GM23248 (cell line): ENCODE measurements around the gene TRIM17. TPM values are rescaled to one million over a fixed set of nuclear protein-coding genes. Genes with fewer than 3 reads are reported as not detected.

ENCODE experiments used
- DNase-seq: peaks from one replicate; pipeline ENCODE4 v3.0.0-alpha.2; 2015
- H2AFZ ChIP-seq: fragments of 200-600 bp; sonication (generic); 2 replicates; pipeline ENCODE4 v1.6.1; 2016; ENCODE audit warnings: antibody characterized with exemption
- H3F3A ChIP-seq: fragments of 200-600 bp; sonication (generic); 2 replicates; pipeline ENCODE4 v1.6.1; 2016; ENCODE audit warnings: mild to moderate bottlenecking, antibody characterized with exemption, mixed run types; ENCODE audit not compliant: insufficient read depth
- H3K27ac ChIP-seq: fragments of 200-600 bp; sonication (generic); 2 replicates; pipeline ENCODE4 v1.5.1; 2016; ENCODE audit warnings: mild to moderate bottlenecking
- H3K27me3 ChIP-seq: fragments of 200-600 bp; sonication (generic); replicated peaks from 2 replicates; pipeline ENCODE4 v1.6.1; 2016; ENCODE audit warnings: mild to moderate bottlenecking; ENCODE audit not compliant: insufficient read depth
- H3K36me3 ChIP-seq: fragments of 200-600 bp; sonication (generic); 2 replicates; pipeline ENCODE4 v1.6.1; 2016; ENCODE audit warnings: low read depth, mild to moderate bottlenecking
- H3K4me1 ChIP-seq: fragments of 200-600 bp; sonication (generic); 2 replicates; pipeline ENCODE4 v1.6.1; 2016; ENCODE audit warnings: mild to moderate bottlenecking; ENCODE audit not compliant: insufficient read depth
- H3K4me2 ChIP-seq: fragments of 200-600 bp; sonication (generic); one replicate; pipeline ENCODE4 v1.6.1; 2016; ENCODE audit warnings: mild to moderate bottlenecking; ENCODE audit not compliant: unreplicated experiment
- H3K4me3 ChIP-seq: fragments of 200-600 bp; sonication (generic); 2 replicates; pipeline ENCODE4 v1.5.1; 2016; ENCODE audit warnings: mild to moderate bottlenecking
- H3K79me2 ChIP-seq: fragments of 200-600 bp; sonication (generic); 2 replicates; pipeline ENCODE4 v1.6.1; 2016; ENCODE audit warnings: mild to moderate bottlenecking; ENCODE audit not compliant: insufficient read depth
- H3K9ac ChIP-seq: fragments of 200-600 bp; sonication (generic); 2 replicates; pipeline ENCODE4 v1.6.1; 2016; ENCODE audit warnings: mild to moderate bottlenecking
- H3K9me2 ChIP-seq: fragments of 200-600 bp; sonication (generic); 2 replicates; pipeline ENCODE4 v1.6.1; 2016; ENCODE audit warnings: mixed run types, mild to moderate bottlenecking, moderate library complexity; ENCODE audit not compliant: insufficient read depth
- H3K9me3 ChIP-seq: fragments of 200-600 bp; sonication (generic); one replicate; pipeline ENCODE4 v1.6.1; 2017; ENCODE audit warnings: low read depth
- H4K20me1 ChIP-seq: fragments of 200-600 bp; sonication (generic); 2 replicates; pipeline ENCODE4 v1.6.0; 2016; ENCODE audit not compliant: insufficient read depth
- EZH2 ChIP-seq: fragments of 200-600 bp; sonication (generic); IDR thresholded peaks from 2 replicates; pipeline ENCODE4 v1.6.1; 2018; ENCODE audit warnings: antibody characterized with exemption, mild to moderate bottlenecking; ENCODE audit not compliant: insufficient read depth, poor library complexity, severe bottlenecking
- EZH2phosphoT487 ChIP-seq: fragments of 200-600 bp; sonication (generic); IDR thresholded peaks from 2 replicates; pipeline ENCODE4 v1.6.1; 2018; ENCODE audit warnings: antibody characterized with exemption, moderate library complexity, mild to moderate bottlenecking, low read depth; ENCODE audit not compliant: insufficient read depth
- WGBS, 2 experiments: methylation state at CpG; one replicate each; pipeline ENCODE4 v1.1.6; 2015 to 2017; ENCODE audit warnings: low lambda C conversion rate in 2 of 2, low coverage in 1 of 2; ENCODE audit errors: missing lambda C conversion rate in 2 of 2; 5-methylcytosine and 5-hydroxymethylcytosine counted together
- in situ Hi-C: fragments of 300-500 bp; cut with MboI; formaldehyde crosslinking; loops from 2 replicates; pipeline ENCODE4 v1.15.0; 2020
- polyA plus RNA-seq: library from polyadenylated mRNA; unstranded; fragments of >200 nt; fragmentation: Nextera tagmentation; extraction: Ambion mirVana; gene quantifications from 2 replicates; pipeline ENCODE4 v1.2.1, GENCODE V29; 2016
- total RNA-seq: library from RNA; depleted of rRNA; stranded (reverse); fragments of >200 nt; shearing (Covaris generic); gene quantifications from 2 replicates; pipeline ENCODE4 v1.2.3, GENCODE V29; 2014

TRIM17 gene
- total and polyA plus RNA-seq, 2 experiments from 2014 or later, result 0.26 TPM; not detected in 1

GRCh38 chr1:228403231-228403631 is 13.4 kb downstream of the TRIM17 start:
- no peak for DNase-seq
- no peaks in the 10 kb centered on the region for H3K9me3 ChIP-seq
- H3K4me3 ChIP-seq, result no peak overlapping the region
- no peaks in the 10 kb centered on the region for H3K27me3 ChIP-seq
- no peak overlapping the region for H2AFZ ChIP-seq
- no peaks in the 10 kb centered on the region for H3F3A ChIP-seq
- H3K9ac ChIP-seq, result no peak overlapping the region
- no peak for TF ChIP-seq EZH2phosphoT487
- TF ChIP-seq EZH2, result no peak
- WGBS, 2 experiments, result 81 to 86% methylated on average over 9 of the region's 9 CpGs
- H3K27ac ChIP-seq, result no peak overlapping the region
- in situ Hi-C loops, result no loop called here
- no peaks in the 10 kb centered on the region for H3K36me3 ChIP-seq
- H3K79me2 ChIP-seq, result peaks cover 84% of the 10 kb centered on the region
- H3K4me2 ChIP-seq, result no peak overlapping the region
- 0 out of 2 replicates have a peak, but pooled peaks cover 7% of the 10 kb centered on the region for H4K20me1 ChIP-seq
- H3K9me2 ChIP-seq, result no peaks in the 10 kb centered on the region
- peaks cover 17% of the 10 kb centered on the region for H3K4me1 ChIP-seq

DNA sequence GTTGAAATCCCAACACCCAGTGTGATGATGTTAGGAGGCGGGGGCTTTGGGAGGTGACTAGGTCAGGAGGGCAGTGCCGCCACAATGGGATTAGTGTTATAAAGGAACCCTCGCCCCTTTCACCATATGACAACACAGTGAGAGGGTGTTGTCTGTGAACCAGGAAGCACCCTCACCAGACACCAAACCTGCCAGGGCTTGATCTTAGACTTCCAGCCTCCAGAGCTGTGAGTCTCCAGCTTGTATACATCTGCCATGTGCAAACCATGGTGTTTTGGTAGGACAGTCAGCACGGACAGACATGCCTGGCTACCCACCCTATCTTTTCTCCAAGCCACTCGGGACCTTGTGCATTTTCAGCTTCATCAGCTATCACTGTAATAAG is 14.0 kb downstream of the TRIM17 start:
- no peak for DNase-seq
- in situ Hi-C loops, result no loop called here
- WGBS, 2 experiments, result 95% methylated on average over 5 of the region's 5 CpGs
- Histone ChIP-seq H3K4me1 (peaks cover 11% of the 10 kb centered on the region), H3K4me2 (no peak overlapping the region), H4K20me1 (0 out of 2 replicates have a peak, but pooled peaks cover 7% of the 10 kb centered on the region), H3K27me3 (no peaks in the 10 kb centered on the region), H3K9me3 (no peaks in the 10 kb centered on the region), H3K9ac (no peak overlapping the region), H3K9me2 (no peaks in the 10 kb centered on the region), H3K79me2 (peaks cover 80% of the 10 kb centered on the region), H3K27ac (no peak overlapping the region), H3K36me3 (no peaks in the 10 kb centered on the region), H3F3A (no peaks in the 10 kb centered on the region), H3K4me3 (no peak overlapping the region), H2AFZ (no peak overlapping the region)
- no peak for TF ChIP-seq EZH2
- no peak for TF ChIP-seq EZH2phosphoT487

DNA sequence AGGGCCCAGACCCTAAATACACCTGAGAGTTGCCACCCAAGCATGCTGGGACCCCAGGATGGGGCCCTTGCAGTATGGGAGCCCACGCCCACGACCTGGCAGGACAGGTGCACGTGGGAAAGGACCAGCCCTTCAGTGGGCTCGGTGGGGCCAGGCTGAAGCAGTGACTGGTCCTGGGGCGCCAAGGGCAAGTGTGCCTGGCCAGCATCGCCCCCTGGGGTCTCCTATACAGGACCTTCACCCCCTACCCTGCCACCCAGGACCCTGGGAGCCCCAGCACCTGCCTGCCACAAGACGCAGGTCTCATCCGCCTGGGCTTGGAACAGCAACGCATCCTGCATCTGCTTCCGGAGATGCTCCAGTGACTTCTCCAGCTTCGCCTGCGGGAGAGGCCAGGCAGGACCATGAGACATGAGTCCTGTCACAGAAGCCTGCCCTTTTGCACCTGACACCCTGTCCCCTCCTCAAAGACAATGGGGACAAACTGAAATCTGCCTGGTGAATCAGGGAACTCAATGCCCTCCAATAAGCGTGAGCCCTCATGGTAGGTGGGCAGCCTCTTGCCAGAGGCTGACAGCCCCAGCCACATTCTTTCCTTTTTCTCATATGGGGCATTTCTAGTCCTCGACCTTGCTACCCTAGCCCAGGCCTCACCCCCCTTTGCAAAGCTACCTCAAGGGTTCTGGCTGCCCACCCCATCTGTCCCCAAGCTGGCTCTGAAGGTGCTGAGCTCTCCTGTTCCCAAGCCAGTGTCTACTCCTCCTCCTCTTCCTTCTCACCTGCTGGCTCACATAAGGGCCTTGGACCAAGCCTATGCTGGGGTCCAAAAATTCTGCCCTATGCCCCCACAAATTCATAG is 14.7 kb downstream of the TRIM17 start:
- in situ Hi-C loops, result no loop called here

GRCh38 chr1:228400692-228401454 is 15.8 kb downstream of the TRIM17 start:
- H3K27me3 ChIP-seq, result no peaks in the 10 kb centered on the region
- peaks cover 8% of the 10 kb centered on the region for H3K4me1 ChIP-seq
- H3K9me2 ChIP-seq, result no peaks in the 10 kb centered on the region
- H3K4me2 ChIP-seq, result no peak overlapping the region
- in situ Hi-C loops, result no loop called here
- no peak overlapping the region for H3K4me3 ChIP-seq
- H3K27ac ChIP-seq, result no peak overlapping the region
- 0 out of 2 replicates have a peak, but pooled peaks cover 7% of the 10 kb centered on the region for H4K20me1 ChIP-seq
- no peak overlapping the region for H3K9ac ChIP-seq
- H3K79me2 ChIP-seq, result peaks cover 68% of the 10 kb centered on the region
- no peaks in the 10 kb centered on the region for H3K9me3 ChIP-seq
- TF ChIP-seq EZH2 (no peak), EZH2phosphoT487 (no peak)
- no peaks in the 10 kb centered on the region; the same call in 1 of the 2 replicates for H3K36me3 ChIP-seq
- no peak overlapping the region for H2AFZ ChIP-seq
- DNase-seq, result no peak
- WGBS, 2 experiments, result 82 to 89% methylated on average over 18 to 19 of the region's 19 CpGs
- H3F3A ChIP-seq, result no peaks in the 10 kb centered on the region

More for the DNA sequence above, 14.7 kb downstream of the TRIM17 start:
- Histone ChIP-seq H3K9me2 (no peaks in the 10 kb centered on the region), H3K9me3 (no peaks in the 10 kb centered on the region), H3K27ac (no peak overlapping the region), H3K4me3 (no peak overlapping the region), H3K4me2 (no peak overlapping the region), H3K4me1 (peaks cover 8% of the 10 kb centered on the region), H3K79me2 (peaks cover 74% of the 10 kb centered on the region), H3K27me3 (no peaks in the 10 kb centered on the region), H3F3A (no peaks in the 10 kb centered on the region), H3K36me3 (no peaks in the 10 kb centered on the region), H3K9ac (no peak overlapping the region), H4K20me1 (0 out of 2 replicates have a peak, but pooled peaks cover 7% of the 10 kb centered on the region), H2AFZ (no peak overlapping the region)
- WGBS, 2 experiments, result 94 to 96% methylated on average over 13 to 14 of the region's 14 CpGs
- DNase-seq, result no peak
- no peak for TF ChIP-seq EZH2phosphoT487
- TF ChIP-seq EZH2, result no peak
